Measurements from ENCODE around the gene LMF1. TPM values are rescaled to one million over a fixed set of nuclear protein-coding genes. Genes with fewer than 3 reads are reported as not detected.
A peak's percentile ranks its signal among the peaks of the same experiment; 100 is the strongest.

The LMF1 gene
- total and polyA plus RNA-seq, 9 of the 15 experiments (the other 6 are each of a cell fraction or from before 2014, with no cell fraction given): 0.11 to 1.6 (median 0.55) TPM; not detected in 1

- TF ChIP-seq ZNF398 (CRISPR knock-in tag; IDR thresholded peaks at IDR 0.05) (no peak), ZNF143 (CRISPR knock-in tag; IDR thresholded peaks at IDR 0.05) (no peak), CBX5 (IDR thresholded peaks at IDR 0.05; ENCODE audit: borderline replicate concordance, low read depth) (no peak), PHB (CRISPR knock-in tag; IDR thresholded peaks at IDR 0.05) (no peak), CBX2 (IDR thresholded peaks at IDR 0.05; ENCODE audit: insufficient read depth, low read length, poor library complexity, severe bottlenecking) (no peak), ZBTB8A (IDR thresholded peaks at IDR 0.05; ENCODE audit: partially characterized antibody) (no peak), MNT (conservative IDR thresholded peaks at IDR 0.05) (peak; percentile 79 to 82), CBX3 (IDR thresholded peaks at IDR 0.05; ENCODE audit: borderline replicate concordance in 1 of 2, low read length in 2 of 2) (no peak; a peak in 1 of 3 replicates), SRSF9 (IDR thresholded peaks at IDR 0.05; ENCODE audit: borderline replicate concordance, low read depth, low read length) (no peak), TGIF2 (CRISPR knock-in tag; IDR thresholded peaks at IDR 0.05) (peak; percentile 87; the same call in 1 of the 2 replicates), FOS (IDR thresholded peaks at IDR 0.05; ENCODE audit: extremely low read depth, insufficient read length) (no peak), ZNF395 (CRISPR knock-in tag; IDR thresholded peaks at IDR 0.05) (peak; percentile 73; the same call in 1 of the 2 replicates), RNF2 (IDR thresholded peaks at IDR 0.05) (no peak; the same call in 1 of the 2 replicates), CREM (IDR thresholded peaks at IDR 0.05; ENCODE audit: low read depth) (peak; percentile 98), ZNF639 (CRISPR knock-in tag; conservative IDR thresholded peaks at IDR 0.05 in 1 of 2, IDR thresholded peaks at IDR 0.05 in 1 of 2) (peak in 1 of 2 experiments; percentile 98; a peak in 2 of 4 replicates), SMAD1 (IDR thresholded peaks at IDR 0.05; ENCODE audit: low read depth, low read length, partially characterized antibody) (no peak), NR1H2 (CRISPR knock-in tag; IDR thresholded peaks at IDR 0.05) (peak; percentile 10; the same call in 1 of the 2 replicates), ARID1B (IDR thresholded peaks at IDR 0.05) (no peak), ZNF217 (CRISPR knock-in tag; IDR thresholded peaks at IDR 0.05) (no peak), ZNF408 (CRISPR knock-in tag; IDR thresholded peaks at IDR 0.05; ENCODE audit: low read depth) (no peak), CHD2 (IDR thresholded peaks at IDR 0.05; ENCODE audit: low read depth, low read length) (peak; percentile 22; the same call in 1 of the 2 replicates)
Measured at GRCh38 chr16:807347-808084, 163.3 kb downstream of the LMF1 start (continued).

All from K562 (cell line).